AG09319 (cell line): ENCODE data around the gene SLC25A19.

Source experiments
- DNase-seq: peaks from one replicate; pipeline ENCODE4 v3.0.0-alpha.2; 2010; ENCODE audit warnings: low read depth; ENCODE audit errors: extremely low read depth
- TF ChIP-seq, protein P1 (sequence below): IDR thresholded peaks from 2 replicates; pipeline ENCODE4 v1.5.1; 2011; ENCODE audit warnings: low read depth, mild to moderate bottlenecking, inconsistent platforms, low read length, moderate library complexity

SLC25A19 gene

DNA sequence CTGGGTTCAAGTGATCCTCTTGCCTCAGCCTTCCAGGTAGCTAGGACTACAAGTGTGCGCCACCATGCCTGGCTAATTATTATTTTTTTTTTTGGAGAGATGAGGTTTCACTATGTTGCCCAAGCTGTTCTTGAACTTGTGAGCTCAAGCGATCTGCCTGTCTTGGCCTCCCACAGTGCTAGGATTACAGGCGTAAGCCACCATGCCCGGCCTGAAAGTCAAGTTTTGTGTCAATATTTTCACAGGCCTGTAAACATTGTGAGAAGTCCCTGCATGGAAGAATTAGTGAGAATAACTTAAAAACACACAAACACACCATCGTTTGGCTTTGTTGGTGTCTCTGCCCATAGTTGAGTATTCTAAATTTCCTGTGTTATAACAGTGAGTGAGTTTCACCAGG is 61.5 kb downstream of the SLC25A19 start:
- DNase-seq = no peak
- TF ChIP-seq, protein P1, sequence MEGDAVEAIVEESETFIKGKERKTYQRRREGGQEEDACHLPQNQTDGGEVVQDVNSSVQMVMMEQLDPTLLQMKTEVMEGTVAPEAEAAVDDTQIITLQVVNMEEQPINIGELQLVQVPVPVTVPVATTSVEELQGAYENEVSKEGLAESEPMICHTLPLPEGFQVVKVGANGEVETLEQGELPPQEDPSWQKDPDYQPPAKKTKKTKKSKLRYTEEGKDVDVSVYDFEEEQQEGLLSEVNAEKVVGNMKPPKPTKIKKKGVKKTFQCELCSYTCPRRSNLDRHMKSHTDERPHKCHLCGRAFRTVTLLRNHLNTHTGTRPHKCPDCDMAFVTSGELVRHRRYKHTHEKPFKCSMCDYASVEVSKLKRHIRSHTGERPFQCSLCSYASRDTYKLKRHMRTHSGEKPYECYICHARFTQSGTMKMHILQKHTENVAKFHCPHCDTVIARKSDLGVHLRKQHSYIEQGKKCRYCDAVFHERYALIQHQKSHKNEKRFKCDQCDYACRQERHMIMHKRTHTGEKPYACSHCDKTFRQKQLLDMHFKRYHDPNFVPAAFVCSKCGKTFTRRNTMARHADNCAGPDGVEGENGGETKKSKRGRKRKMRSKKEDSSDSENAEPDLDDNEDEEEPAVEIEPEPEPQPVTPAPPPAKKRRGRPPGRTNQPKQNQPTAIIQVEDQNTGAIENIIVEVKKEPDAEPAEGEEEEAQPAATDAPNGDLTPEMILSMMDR = no peak

DNA sequence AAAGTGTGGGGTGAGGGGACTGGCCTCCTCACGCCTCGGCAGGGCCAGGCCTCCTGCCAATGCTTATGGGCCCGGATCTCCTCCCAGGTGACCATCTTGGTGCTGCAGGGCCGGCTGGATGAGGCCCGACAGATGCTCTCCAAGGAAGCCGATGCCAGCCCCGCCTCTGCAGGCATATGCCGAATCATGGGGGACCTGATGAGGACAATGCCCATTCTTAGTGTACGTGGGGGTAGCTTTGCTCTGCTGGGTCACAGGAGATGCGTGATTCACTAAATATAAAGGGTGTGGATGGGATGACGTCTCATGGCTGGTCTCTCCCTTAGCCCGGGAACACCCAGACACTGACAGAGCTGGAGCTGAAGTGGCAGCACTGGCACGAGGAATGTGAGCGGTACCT is 64.2 kb downstream of the SLC25A19 start:
- DNase-seq = no peak
- TF ChIP-seq, protein P1 = no peak
